Inferior parietal cortex (tissue), 1 donor: ENCODE measurements around the gene ABRACL.

Experiments used
- DNase-seq: peaks from one replicate; pipeline ENCODE4 v3.0.0-alpha.2; 2016; ENCODE audit errors: extremely low spot score

ABRACL gene

DNA sequence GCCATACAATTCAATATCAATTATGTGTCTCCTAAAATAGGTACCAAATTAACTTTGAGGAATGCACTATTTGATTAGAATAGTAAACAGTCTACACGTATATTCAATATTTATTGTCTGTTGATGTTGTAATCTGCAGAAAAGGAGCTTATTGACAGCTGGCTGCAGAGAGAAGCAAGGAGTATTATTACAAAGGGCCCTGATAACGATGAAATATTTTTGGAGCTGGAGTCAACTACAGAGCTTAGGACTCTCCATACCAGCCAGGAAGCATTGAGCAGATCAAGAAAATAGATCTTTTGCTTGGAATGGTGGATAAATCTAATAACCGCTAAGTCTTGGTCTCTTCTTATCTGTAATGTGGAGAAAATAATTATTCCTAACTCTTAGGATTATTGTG, 25.5 kb downstream of the ABRACL start:
- DNase-seq: no peak

DNA sequence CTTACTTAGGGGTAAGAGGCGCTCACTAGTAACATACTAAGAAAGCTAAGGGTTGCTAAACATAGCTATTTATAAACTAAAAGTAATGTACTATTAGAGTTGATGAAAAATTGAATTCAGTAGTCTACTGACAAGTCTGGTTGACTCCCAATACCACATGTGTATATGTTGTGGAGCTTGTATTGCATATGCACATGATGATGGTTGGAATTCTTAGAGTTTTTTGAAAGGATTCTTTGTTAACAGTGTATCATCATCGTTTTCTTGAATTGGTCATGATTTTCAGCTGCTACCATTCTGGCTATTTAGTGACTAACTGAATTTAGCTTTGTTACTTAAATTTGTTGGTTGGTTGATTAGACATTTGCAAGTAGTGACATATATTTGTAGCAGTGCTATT, 27.2 kb downstream of the ABRACL start:
- no peak for DNase-seq

DNA sequence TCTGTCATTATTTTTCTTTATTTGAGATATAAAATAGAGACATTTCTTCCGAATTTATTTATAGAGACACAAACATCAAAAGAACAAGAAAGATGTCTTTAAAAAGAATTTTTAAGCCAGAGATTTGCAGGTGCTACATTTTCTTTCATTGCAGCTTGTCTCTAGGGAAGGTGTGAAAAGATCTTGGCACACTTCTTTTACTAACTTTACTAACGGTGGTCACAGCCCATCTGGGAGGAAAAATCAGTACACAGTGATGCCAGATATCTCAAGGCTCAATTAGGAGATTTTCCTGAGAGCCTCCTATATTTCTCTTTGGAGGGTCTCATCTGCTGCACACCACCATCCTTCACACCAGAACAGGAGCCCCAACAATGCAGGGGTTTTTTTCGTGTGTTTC, 29.5 kb downstream of the ABRACL start:
- peak; percentile 44 for DNase-seq

- no peak for DNase-seq
These were observed 31.8 kb downstream of the ABRACL start for GRCh38 chr6:139060332-139060731.

- DNase-seq: no peak
These were observed 34.5 kb downstream of the ABRACL start for GRCh38 chr6:139062932-139063646.

DNA sequence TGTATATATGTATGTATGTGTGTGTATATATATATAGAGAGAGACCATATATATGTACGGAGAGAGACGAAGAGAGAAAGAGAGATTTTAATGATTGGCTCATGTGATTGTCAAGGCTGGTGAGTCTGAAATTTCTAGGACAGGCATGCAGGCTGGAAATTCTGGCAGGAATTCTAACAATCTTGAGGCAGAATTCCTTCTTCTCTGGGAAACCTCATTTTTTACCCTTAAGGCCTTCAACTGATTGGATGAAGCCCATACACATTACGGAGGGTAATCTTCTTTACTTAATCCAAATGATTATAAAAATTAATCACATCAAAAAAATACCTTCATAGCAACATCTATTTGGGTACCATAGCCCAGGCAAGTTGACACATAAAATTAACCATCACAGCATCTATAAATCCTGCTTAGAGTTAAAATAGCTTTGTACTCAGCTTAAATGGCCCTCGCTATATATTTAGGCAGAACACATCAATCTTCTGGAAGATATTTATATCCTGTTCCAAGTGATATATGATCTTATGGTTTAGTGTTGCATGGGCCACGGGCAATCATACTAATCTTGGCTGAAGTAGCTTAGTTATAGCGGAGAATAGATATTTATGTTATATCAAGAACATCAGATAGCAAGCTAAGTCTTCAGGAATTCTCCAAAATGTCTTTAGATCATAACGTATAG, 36.6 kb downstream of the ABRACL start:
- DNase-seq: no peak

DNA sequence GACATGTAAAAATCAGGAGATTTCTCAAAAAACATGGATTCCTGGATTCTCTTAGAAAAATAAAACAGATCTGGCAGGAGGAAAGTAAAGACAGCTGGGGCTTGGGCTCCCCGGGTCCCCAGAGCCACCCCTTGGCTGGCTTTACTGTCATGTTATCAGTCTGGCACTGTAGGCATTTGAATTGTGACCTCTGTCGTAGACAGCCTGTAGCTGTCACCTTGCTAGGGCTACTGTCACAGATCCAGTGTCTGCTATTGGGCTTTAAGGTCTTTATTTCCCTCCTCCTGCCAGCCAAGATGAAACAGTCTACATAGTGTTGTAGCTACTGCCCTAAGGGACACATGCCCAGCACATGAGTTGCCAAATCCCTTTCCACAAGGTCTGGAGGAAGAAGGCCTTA, 37.5 kb downstream of the ABRACL start:
- DNase-seq: no peak

DNA sequence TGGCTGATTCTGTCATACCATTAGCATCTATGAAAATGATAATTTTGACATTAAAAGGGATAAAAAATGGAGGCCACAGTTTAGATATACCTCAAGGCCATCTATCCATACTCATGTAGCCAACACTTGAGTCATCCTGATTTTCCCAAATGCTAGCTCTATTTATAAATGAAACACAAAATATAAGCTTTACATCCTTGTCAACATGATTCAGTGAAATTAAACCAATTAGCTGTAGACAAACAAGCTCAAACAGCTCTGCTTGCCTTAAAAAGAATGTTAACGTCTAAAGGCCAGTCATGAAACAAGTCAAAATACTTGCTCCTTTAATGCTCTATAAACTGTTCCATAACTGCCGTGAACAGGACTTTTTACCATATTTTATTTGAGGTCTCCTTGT, 40.3 kb downstream of the ABRACL start:
- DNase-seq: no peak

- no peak for DNase-seq
These were observed 44.6 kb downstream of the ABRACL start for GRCh38 chr6:139073118-139073517.

- DNase-seq: no peak
These were observed 50.5 kb downstream of the ABRACL start for GRCh38 chr6:139079018-139079417.

- DNase-seq: no peak
These were observed 51.8 kb downstream of the ABRACL start for GRCh38 chr6:139080255-139080920.

GRCh38 chr6:139081471-139081870, 52.9 kb downstream of the ABRACL start:
- no peak for DNase-seq

- no peak for DNase-seq
These were observed 53.8 kb downstream of the ABRACL start for GRCh38 chr6:139082370-139082769.

- no peak for DNase-seq
These were observed 63.3 kb downstream of the ABRACL start for GRCh38 chr6:139091826-139092225.
